ENCODE measurements around the gene SSR1.

- TF ChIP-seq CTCF (IDR thresholded peaks at IDR 0.05; ENCODE audit: insufficient read depth, low read length, poor library complexity, severe bottlenecking) (no peak), EZH2phosphoT487 (conservative IDR thresholded peaks at IDR 0.05; ENCODE audit: low read length) (no peak)
These were observed 81.9 kb downstream of the SSR1 start for GRCh38 chr6:7230956-7231713.

Data from SU-DHL-6 (cell line).